Right lobe of liver (tissue), 6 donors: Measurements from ENCODE around the gene CD274. TPM values are rescaled to one million over a fixed set of nuclear protein-coding genes. Genes with fewer than 3 reads are reported as not detected.
"Not testable (repeated sequence)": the region's sequence is repeated elsewhere in the genome, so short reads cannot be mapped to it uniquely, and the experiment has no call there.

Experiments
- ATAC-seq, 4 donors: fragments of 200-7000 bp; cut with Tn5 transposase; one replicate each; pipeline ENCODE4 v1.9.1; 2020; ENCODE audit warnings: mild to moderate bottlenecking in 4 of 4, moderate library complexity in 4 of 4
- DNase-seq, 3 donors: peaks; one replicate each; pipeline ENCODE4 v3.0.0-alpha.2; 2020
- H3K27ac ChIP-seq, 3 donors: fragments of 200-600 bp; one replicate each; pipeline ENCODE4 v1.8.0; 2022
- H3K27me3 ChIP-seq, 2 donors: fragments of 200-600 bp; one replicate each; pipeline ENCODE4 v1.8.0; 2022
- H3K36me3 ChIP-seq, 4 donors: fragments of 200-600 bp; sonication (generic) in 1 of 4; one replicate each; pipeline versions ENCODE4 v1.5.1 to v1.8.0; 2017 to 2022; ENCODE audit warnings: control low read depth in 1 of 4
- H3K4me1 ChIP-seq, 4 donors: fragments of 200-600 bp; sonication (generic) in 1 of 4; one replicate each; pipeline versions ENCODE4 v1.5.1 to v1.8.0; 2017 to 2022; ENCODE audit warnings: control low read depth in 1 of 4
- H3K4me3 ChIP-seq, 3 donors: fragments of 200-600 bp; one replicate each; pipeline ENCODE4 v1.8.0; 2022
- H3K9me3 ChIP-seq, 4 donors: fragments of 200-600 bp; sonication (generic) in 1 of 4; one replicate each; pipeline versions ENCODE4 v1.5.1 to v1.8.0; 2017 to 2022; ENCODE audit warnings: control low read depth in 1 of 4
- POLR2A ChIP-seq: fragments of 450-650 bp; IDR thresholded peaks from one replicate; pipeline ENCODE4 v1.6.1; 2017; ENCODE audit warnings: antibody characterized with exemption, mild to moderate bottlenecking
- WGBS: methylation state at CpG from one replicate; pipeline ENCODE4 v1.1.6; 2018; ENCODE audit warnings: low coverage, low lambda C conversion rate; ENCODE audit not compliant: insufficient coverage; ENCODE audit errors: missing lambda C conversion rate; 5-methylcytosine and 5-hydroxymethylcytosine counted together
- intact Hi-C, 2 donors: fragments of 100-400 bp; cut with DNase I; formaldehyde crosslinking; loops; one replicate each; pipeline versions ENCODE4 v1.11.2 to v1.14.1; 2022
- total RNA-seq, 6 experiments: library from RNA; depleted of rRNA in 2 of 6; stranded (reverse); fragments of >200 nt in 2 of 6; fragmentation: NEBNext Ultra II Directional in 3 of 6; extraction: Animal tissue kit (Norgen Biotek cat#: 25700) in 3 of 6; gene quantifications; one replicate each; pipeline versions ENCODE4 v1.1.0 to v1.2.4, GENCODE V29; 2016 to 2023
- TF ChIP-seq, protein P1 (sequence below), 4 donors: fragments of 200-600 bp in 3 of 4; fragments of 450-650 bp in 1 of 4; IDR thresholded peaks; one replicate each; pipeline versions ENCODE4 v1.5.1 to v1.8.0; 2016 to 2022; ENCODE audit warnings: antibody characterized with exemption in 4 of 4, mild to moderate bottlenecking in 2 of 4
- donor health status: DM: no; HTN: yes; CAD: no.
- donor health status: DM: no; HTN: no; CAD: no.
- donor health status: DM: no; HTN: no; CAD: no.
- donor health status: DM: no; HTN: yes; CAD: no.
- donor health status: DM: no; HTN: yes; CAD: no.

The CD274 gene
- total RNA-seq, 6 experiments from 2014 or later, result 0.87 to 3.7 (median 1.5) TPM

DNA sequence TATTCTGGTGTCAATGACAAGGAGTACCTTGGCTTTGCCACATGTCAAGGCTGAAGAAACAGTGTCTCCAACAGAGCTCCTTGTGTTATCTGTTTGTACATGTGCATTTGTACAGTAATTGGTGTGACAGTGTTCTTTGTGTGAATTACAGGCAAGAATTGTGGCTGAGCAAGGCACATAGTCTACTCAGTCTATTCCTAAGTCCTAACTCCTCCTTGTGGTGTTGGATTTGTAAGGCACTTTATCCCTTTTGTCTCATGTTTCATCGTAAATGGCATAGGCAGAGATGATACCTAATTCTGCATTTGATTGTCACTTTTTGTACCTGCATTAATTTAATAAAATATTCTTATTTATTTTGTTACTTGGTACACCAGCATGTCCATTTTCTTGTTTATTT lies 19.8 kb downstream of the CD274 start:
- TF ChIP-seq, protein P1, sequence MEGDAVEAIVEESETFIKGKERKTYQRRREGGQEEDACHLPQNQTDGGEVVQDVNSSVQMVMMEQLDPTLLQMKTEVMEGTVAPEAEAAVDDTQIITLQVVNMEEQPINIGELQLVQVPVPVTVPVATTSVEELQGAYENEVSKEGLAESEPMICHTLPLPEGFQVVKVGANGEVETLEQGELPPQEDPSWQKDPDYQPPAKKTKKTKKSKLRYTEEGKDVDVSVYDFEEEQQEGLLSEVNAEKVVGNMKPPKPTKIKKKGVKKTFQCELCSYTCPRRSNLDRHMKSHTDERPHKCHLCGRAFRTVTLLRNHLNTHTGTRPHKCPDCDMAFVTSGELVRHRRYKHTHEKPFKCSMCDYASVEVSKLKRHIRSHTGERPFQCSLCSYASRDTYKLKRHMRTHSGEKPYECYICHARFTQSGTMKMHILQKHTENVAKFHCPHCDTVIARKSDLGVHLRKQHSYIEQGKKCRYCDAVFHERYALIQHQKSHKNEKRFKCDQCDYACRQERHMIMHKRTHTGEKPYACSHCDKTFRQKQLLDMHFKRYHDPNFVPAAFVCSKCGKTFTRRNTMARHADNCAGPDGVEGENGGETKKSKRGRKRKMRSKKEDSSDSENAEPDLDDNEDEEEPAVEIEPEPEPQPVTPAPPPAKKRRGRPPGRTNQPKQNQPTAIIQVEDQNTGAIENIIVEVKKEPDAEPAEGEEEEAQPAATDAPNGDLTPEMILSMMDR (IDR thresholded peaks at IDR 0.05), result no peak
- no peak for TF ChIP-seq POLR2A
- Histone ChIP-seq H3K9me3 (no peaks in the 10 kb centered on the region), H3K27me3 (no peaks in the 10 kb centered on the region), H3K27ac (no peak overlapping the region), H3K4me1 (no peaks in the 10 kb centered on the region), H3K36me3 (peaks cover 0 to 7% (median 0%) of the 10 kb centered on the region in 4 donors), H3K4me3 (no peak overlapping the region)
- intact Hi-C loops, result no loop called here
- ATAC-seq, result no peak
- 100% methylated on average over 1 of the region's 1 CpG for WGBS
- DNase-seq, result no peak

DNA sequence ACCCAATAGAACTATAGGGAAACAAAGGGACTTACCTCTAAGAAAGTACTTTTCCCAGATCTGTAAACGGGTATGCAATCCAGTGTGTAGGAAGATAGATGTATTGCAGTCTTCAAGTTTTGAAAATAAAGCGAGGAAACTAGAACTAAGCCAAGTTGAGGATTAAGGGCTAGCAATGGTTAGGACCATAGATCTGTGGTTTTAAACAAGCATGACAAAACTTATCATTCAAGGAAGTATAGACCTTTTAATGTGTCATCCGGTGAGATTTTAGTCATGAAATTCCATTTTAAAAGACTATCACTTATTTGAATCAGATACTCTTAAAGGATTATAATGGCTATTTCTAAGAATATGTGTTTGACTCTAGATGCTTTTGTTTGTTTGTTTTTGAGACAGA lies 20.5 kb downstream of the CD274 start:
- no peak overlapping the region for H3K27ac ChIP-seq
- TF ChIP-seq POLR2A, result no peak
- TF ChIP-seq, protein P1 (IDR thresholded peaks at IDR 0.05), result no peak
- ATAC-seq, result no peak
- H3K36me3 ChIP-seq, result peaks cover 0 to 7% (median 0%) of the 10 kb centered on the region in 4 donors
- no peaks in the 10 kb centered on the region for H3K4me1 ChIP-seq
- intact Hi-C loops, result no loop called here
- H3K9me3 ChIP-seq, result no peaks in the 10 kb centered on the region
- DNase-seq, result no peak
- WGBS, result 95% methylated on average over 3 of the region's 3 CpGs
- no peaks in the 10 kb centered on the region for H3K27me3 ChIP-seq
- no peak overlapping the region for H3K4me3 ChIP-seq

DNA sequence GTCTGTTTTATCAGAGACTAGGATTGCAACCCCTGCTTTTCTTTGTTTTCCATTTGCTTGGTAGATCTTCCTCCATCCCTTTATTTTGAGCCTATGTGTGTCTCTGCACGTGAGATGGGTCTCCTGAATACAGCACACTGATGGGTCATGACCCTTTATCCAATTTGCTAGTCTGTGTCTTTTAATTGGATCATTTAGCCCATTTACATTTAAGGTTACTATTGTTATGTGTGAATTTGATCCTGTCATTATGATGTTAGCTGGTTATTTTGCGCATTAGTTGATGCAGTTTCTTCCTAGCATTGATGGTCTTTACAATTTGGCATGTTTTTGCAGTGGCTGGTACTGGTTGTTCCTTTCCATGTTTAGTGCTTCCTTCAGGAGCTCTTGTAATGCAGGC lies 25.3 kb downstream of the CD274 start:
- DNase-seq, H3K4me3 ChIP-seq, H3K9me3 ChIP-seq, H3K27ac ChIP-seq, ATAC-seq, intact Hi-C loops, H3K36me3 ChIP-seq, H3K27me3 ChIP-seq, H3K4me1 ChIP-seq: not testable (repeated sequence)
- 66% methylated on average over 2 of the region's 2 CpGs for WGBS

DNA sequence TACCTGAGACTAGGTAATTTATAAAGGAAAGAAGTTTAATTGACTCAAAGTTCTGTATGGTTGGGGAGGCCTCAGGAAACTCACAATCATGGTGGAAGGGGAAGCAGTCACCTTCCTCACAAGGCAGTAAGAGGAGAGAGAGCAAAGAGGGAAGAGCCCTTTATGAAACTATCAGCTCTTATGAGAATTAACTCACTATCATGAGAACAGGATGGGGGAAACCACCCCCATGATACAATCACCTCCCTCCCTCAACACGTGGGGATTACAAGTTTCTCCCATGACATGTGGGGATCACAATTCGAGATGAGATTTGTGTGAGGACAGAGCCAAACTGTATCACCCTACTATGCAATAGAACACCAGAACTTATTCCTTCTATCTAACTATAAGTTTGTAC lies 27.9 kb downstream of the CD274 start:
- Histone ChIP-seq H3K27ac (no peak overlapping the region), H3K4me3 (no peak overlapping the region), H3K27me3 (no peaks in the 10 kb centered on the region), H3K36me3 (no peaks in the 10 kb centered on the region), H3K9me3 (no peaks in the 10 kb centered on the region), H3K4me1 (no peaks in the 10 kb centered on the region)
- peak in 1 of 4 donors; percentile 28 for ATAC-seq
- 29% methylated on average over 1 of the region's 2 CpGs for WGBS
- TF ChIP-seq, protein P1 (IDR thresholded peaks at IDR 0.05), result no peak
- TF ChIP-seq POLR2A, result no peak
- intact Hi-C loops, result no loop called here
- no peak for DNase-seq

DNA sequence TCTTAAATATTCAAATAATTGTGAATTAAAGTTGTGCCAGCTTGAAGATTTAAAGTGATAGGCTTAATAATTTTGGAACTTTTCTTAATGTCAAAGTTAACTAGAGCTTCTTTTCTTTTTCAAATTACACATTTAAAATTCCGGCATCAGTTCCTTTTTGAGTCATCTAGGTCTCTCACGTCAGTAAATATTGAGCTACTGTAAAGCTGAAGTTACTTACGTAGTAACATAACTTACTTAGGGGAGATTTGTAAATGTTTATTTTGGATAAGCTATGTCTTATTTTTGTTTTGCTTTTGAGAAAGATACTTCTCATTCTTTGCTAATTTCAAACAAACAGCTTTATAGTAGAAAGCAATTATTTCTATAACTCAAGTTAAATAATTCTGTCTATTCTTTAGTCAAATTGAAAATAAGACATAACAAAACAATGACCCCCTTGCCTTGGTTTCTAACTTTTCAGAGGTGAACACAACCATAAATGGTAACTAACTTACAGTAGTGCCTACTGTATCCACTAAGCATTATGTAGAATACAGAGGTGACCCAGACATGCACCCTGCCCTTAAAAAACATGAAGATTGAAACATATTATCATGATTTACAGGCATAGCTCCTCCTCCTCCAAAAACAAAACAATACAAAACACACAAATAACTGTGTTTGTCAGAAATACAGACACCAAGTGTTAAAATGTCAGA lies 29.8 kb downstream of the CD274 start:
- DNase-seq (no peak), ATAC-seq (no peak)
- no peaks in the 10 kb centered on the region for H3K27me3 ChIP-seq
- no peaks in the 10 kb centered on the region for H3K4me1 ChIP-seq
- no peaks in the 10 kb centered on the region for H3K36me3 ChIP-seq
- no peaks in the 10 kb centered on the region for H3K9me3 ChIP-seq
- intact Hi-C loops, result no loop called here
- TF ChIP-seq, protein P1 (IDR thresholded peaks at IDR 0.05), result no peak
- no peak for TF ChIP-seq POLR2A
- H3K4me3 ChIP-seq, result no peak overlapping the region
- WGBS, result 64% methylated on average over 3 of the region's 3 CpGs
- H3K27ac ChIP-seq, result no peak overlapping the region
